Duodenal mucosa (tissue), 2 donors: Measurements from ENCODE around the gene COX7B2.

ENCODE experiments used
- H3K27ac ChIP-seq: one replicate; pipeline ENCODE4 v1.7.0; 2013; ENCODE audit warnings: low read depth, low read length
- H3K27me3 ChIP-seq, 2 donors: one replicate each; pipeline ENCODE4 v1.7.0; 2013; ENCODE audit warnings: low read length in 2 of 2, control low read depth in 1 of 2; ENCODE audit not compliant: insufficient read depth in 2 of 2, control insufficient read depth in 1 of 2
- H3K36me3 ChIP-seq, 2 donors: one replicate each; pipeline ENCODE4 v1.7.0; 2013; ENCODE audit warnings: low read length in 2 of 2, control low read depth in 1 of 2; ENCODE audit not compliant: insufficient read depth in 2 of 2, control insufficient read depth in 1 of 2
- H3K4me1 ChIP-seq, 2 donors: one replicate each; pipeline ENCODE4 v1.7.0; 2013; ENCODE audit warnings: low read length in 2 of 2, control low read depth in 1 of 2; ENCODE audit not compliant: insufficient read depth in 2 of 2, control insufficient read depth in 1 of 2
- H3K4me3 ChIP-seq, 2 donors: one replicate each; pipeline ENCODE4 v1.7.0; 2013; ENCODE audit warnings: low read length in 2 of 2, low read depth in 1 of 2
- H3K9ac ChIP-seq, 2 donors: one replicate each; pipeline ENCODE4 v1.7.0; 2013; ENCODE audit warnings: low read length in 2 of 2, low read depth in 1 of 2
- H3K9me3 ChIP-seq, 2 donors: one replicate each; pipeline ENCODE4 v1.7.0; 2013; ENCODE audit warnings: low read length in 2 of 2, control low read depth in 1 of 2; ENCODE audit not compliant: control insufficient read depth in 1 of 2

COX7B2 gene

GRCh38 chr4:46900082-46900481 lies 9.0 kb downstream of the COX7B2 start:
- Histone ChIP-seq H3K36me3 (no peaks in the 10 kb centered on the region), H3K4me3 (no peak overlapping the region), H3K4me1 (no peaks in the 10 kb centered on the region), H3K9ac (no peak overlapping the region), H3K27ac (no peak overlapping the region), H3K9me3 (no peaks in the 10 kb centered on the region), H3K27me3 (no peaks in the 10 kb centered on the region)

DNA sequence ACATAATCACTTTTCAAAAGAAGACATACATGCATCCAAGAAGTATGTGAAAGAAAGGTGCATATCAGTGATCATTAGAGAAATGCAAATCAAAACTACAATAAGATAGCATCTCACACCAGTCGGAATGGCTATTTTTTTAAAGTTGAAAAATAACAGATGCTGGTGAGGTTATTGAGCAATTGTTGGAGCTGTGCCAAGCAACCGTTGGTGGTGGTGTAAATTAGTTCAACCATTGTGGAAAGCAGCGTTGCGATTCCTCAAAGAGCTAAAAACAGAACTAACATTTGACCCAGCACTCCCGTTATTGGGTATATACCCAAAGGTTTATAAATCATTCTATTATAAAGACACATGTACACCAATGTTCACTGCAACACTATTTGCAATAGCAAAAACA lies 14.2 kb downstream of the COX7B2 start:
- Histone ChIP-seq H3K27me3 (no peaks in the 10 kb centered on the region), H3K9ac (no peak overlapping the region), H3K9me3 (no peaks in the 10 kb centered on the region), H3K4me1 (no peaks in the 10 kb centered on the region), H3K36me3 (no peaks in the 10 kb centered on the region), H3K4me3 (no peak overlapping the region), H3K27ac (no peak overlapping the region)

DNA sequence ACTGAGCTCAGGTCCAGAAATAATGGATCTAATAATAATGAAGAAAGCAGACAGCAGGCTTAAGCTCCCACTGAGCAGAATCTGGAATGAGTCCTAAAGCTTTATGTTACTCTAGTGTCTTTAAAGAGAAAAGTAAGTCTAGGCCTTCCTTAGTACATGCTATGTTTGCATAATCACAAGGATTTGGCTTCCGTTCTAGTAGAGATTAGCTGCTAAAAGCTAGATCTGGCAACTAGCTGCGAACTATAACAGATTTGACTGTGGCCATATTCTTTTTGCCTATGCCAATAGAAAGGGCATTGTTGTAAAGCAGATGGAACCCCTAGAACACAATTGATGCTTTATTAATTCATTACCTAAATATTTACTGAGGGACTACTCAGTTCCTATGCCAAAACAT lies 19.0 kb downstream of the COX7B2 start:
- H3K4me1 ChIP-seq: no peaks in the 10 kb centered on the region
- H3K36me3 ChIP-seq: no peaks in the 10 kb centered on the region
- no peaks in the 10 kb centered on the region for H3K27me3 ChIP-seq
- no peak overlapping the region for H3K4me3 ChIP-seq
- H3K9me3 ChIP-seq: no peaks in the 10 kb centered on the region
- no peak overlapping the region for H3K27ac ChIP-seq
- H3K9ac ChIP-seq: no peak overlapping the region

DNA sequence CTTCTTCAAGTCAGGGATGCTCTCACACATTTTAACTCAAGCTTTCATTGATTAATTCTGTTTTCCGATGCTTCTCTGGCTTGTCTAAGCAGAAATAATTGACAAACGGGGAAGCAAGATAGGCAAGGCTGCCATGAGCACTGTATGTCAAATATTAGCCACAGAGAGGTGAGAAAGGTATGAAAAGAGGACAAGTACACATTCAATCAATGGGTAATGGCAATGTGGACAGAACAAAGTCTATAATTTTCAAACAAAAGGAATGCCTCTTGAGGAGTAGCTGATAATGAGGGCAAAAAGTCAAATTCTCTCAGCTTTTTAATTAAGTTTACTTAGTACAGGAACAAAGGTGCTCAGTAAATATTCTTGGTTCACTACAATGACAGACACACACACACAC lies 19.6 kb downstream of the COX7B2 start:
- Histone ChIP-seq H3K36me3 (no peaks in the 10 kb centered on the region), H3K9me3 (no peaks in the 10 kb centered on the region), H3K27me3 (no peaks in the 10 kb centered on the region), H3K27ac (no peak overlapping the region), H3K4me1 (no peaks in the 10 kb centered on the region), H3K4me3 (no peak overlapping the region), H3K9ac (no peak overlapping the region)

GRCh38 chr4:46886711-46887110 lies 22.3 kb downstream of the COX7B2 start:
- Histone ChIP-seq H3K9me3 (no peaks in the 10 kb centered on the region), H3K4me3 (no peak overlapping the region), H3K36me3 (no peaks in the 10 kb centered on the region), H3K9ac (no peak overlapping the region), H3K4me1 (no peaks in the 10 kb centered on the region), H3K27me3 (no peaks in the 10 kb centered on the region), H3K27ac (no peak overlapping the region)

DNA sequence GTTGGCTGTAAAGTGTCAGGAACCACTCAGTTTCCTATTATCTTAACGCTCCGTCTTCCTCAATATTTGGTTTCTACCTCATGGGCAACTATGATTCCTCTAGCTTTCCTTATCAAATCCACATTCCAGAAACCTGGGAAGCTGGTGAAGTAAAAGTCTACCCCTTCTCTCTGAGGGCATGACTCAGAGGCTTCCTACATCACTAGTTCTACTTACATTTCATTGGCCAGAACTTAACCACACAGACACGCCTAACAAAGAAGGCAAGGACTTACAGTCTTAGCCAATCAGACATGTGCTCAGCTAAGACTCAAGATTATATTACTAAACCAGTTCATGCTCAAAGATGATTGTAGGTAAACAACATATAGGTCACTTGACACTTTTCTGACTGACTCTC lies 30.4 kb downstream of the COX7B2 start:
- Histone ChIP-seq H3K27ac (no peak overlapping the region), H3K9me3 (no peaks in the 10 kb centered on the region), H3K27me3 (no peaks in the 10 kb centered on the region), H3K36me3 (no peaks in the 10 kb centered on the region), H3K4me3 (no peak overlapping the region), H3K4me1 (no peaks in the 10 kb centered on the region), H3K9ac (no peak overlapping the region)

DNA sequence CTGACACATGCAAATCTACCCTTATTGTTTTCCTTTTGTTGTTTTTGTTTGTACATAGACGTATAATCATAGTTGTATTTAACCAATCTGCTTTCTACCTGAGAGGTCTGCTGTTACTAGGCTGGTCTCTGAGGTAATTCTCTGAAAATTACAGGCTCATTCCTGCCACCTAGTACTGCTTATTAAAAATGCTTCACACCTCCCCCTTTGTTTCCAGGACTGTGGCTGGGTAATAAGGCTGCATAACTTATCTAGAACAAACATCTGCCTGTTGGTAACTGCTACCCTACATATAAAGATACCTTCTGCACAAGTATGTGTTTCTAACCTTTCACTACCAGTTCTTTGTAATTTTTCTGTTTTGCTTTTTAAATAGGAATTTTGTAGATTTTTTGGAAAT lies 34.2 kb downstream of the COX7B2 start:
- H3K9me3 ChIP-seq: no peaks in the 10 kb centered on the region
- no peak overlapping the region for H3K4me3 ChIP-seq
- H3K9ac ChIP-seq: no peak overlapping the region
- no peaks in the 10 kb centered on the region for H3K27me3 ChIP-seq
- H3K4me1 ChIP-seq: no peaks in the 10 kb centered on the region
- no peak overlapping the region for H3K27ac ChIP-seq
- H3K36me3 ChIP-seq: no peaks in the 10 kb centered on the region

DNA sequence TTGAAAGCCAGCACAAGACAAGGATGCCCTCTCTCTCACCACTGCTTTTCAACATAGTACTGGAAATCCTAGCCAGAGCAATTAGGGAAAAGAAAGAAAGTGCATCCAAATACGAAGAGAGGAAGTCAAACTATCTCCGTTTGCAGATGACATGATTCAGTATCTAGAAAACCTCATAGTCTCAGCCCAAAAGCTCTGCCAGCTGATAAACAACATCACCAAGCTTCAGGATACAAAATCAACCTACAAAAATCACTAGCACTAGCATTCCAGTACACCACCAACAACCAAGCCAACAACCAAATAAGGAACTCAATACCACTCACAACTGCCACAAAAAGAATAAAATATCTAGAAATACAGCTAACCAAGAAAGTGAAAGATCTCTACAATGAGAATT lies 38.6 kb downstream of the COX7B2 start:
- Histone ChIP-seq H3K36me3 (no peaks in the 10 kb centered on the region), H3K4me1 (no peaks in the 10 kb centered on the region), H3K27me3 (no peaks in the 10 kb centered on the region), H3K4me3 (no peak overlapping the region), H3K9ac (no peak overlapping the region), H3K27ac (no peak overlapping the region), H3K9me3 (no peaks in the 10 kb centered on the region)

GRCh38 chr4:46856333-46856732 lies 52.7 kb downstream of the COX7B2 start:
- no peaks in the 10 kb centered on the region for H3K9me3 ChIP-seq
- H3K4me1 ChIP-seq: no peaks in the 10 kb centered on the region
- no peak overlapping the region for H3K9ac ChIP-seq
- no peaks in the 10 kb centered on the region for H3K36me3 ChIP-seq
- H3K4me3 ChIP-seq: no peak overlapping the region
- H3K27me3 ChIP-seq: no peaks in the 10 kb centered on the region
- H3K27ac ChIP-seq: no peak overlapping the region

DNA sequence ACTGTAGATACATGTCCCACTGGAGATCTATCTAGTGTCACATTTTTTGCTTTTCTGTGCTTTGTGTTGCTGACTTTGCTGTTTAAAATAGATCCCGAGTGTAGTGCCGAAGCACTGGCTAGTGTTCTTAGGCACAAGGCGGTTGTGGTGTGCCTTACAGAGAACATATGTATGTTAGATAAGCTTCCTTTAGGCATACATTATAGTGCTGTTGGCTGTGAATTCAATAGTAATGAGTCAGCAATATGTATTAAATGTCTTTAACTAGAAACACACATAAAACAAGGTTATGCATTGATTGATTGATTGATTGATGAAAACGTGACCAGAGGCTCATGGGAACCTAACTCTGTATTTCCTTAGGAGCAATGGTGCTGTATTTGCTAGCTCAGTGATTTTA lies 56.2 kb downstream of the COX7B2 start:
- H3K36me3 ChIP-seq: no peaks in the 10 kb centered on the region
- no peak overlapping the region for H3K4me3 ChIP-seq
- no peak overlapping the region for H3K9ac ChIP-seq
- no peaks in the 10 kb centered on the region for H3K4me1 ChIP-seq
- no peaks in the 10 kb centered on the region for H3K9me3 ChIP-seq
- H3K27ac ChIP-seq: no peak overlapping the region
- no peaks in the 10 kb centered on the region for H3K27me3 ChIP-seq

DNA sequence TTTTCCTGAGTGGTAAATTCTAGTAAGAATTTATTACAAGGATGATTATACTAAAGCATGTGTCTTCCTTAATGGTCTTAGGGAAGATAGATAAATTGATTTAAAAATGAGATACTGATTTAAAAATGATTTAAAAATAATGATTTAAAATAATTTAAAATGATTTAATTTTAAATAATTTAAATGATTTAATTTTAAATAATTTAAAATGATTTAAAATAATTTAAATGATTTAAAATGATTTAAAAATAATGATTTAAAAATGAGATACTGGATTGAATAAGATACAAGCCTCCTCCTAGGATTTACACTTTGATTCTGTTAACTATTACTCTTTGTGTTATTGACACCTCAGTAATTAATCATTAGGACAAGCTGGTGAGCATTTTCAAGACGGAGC lies 59.0 kb downstream of the COX7B2 start:
- Histone ChIP-seq H3K27me3 (no peaks in the 10 kb centered on the region), H3K4me1 (no peaks in the 10 kb centered on the region), H3K27ac (no peak overlapping the region), H3K9ac (no peak overlapping the region), H3K9me3 (no peaks in the 10 kb centered on the region), H3K4me3 (no peak overlapping the region), H3K36me3 (no peaks in the 10 kb centered on the region)
